Fibroblast of the conjunctiva (primary cell): Measurements from ENCODE around the gene SERPINA1.
"Not testable (repeated sequence)": the region's sequence is repeated elsewhere in the genome, so short reads cannot be mapped to it uniquely, and the experiment has no call there.

ENCODE experiments used
- DNase-seq: peaks from one replicate; pipeline ENCODE4 v3.0.0-alpha.2; 2010; ENCODE audit warnings: low read depth

SERPINA1 gene

DNA sequence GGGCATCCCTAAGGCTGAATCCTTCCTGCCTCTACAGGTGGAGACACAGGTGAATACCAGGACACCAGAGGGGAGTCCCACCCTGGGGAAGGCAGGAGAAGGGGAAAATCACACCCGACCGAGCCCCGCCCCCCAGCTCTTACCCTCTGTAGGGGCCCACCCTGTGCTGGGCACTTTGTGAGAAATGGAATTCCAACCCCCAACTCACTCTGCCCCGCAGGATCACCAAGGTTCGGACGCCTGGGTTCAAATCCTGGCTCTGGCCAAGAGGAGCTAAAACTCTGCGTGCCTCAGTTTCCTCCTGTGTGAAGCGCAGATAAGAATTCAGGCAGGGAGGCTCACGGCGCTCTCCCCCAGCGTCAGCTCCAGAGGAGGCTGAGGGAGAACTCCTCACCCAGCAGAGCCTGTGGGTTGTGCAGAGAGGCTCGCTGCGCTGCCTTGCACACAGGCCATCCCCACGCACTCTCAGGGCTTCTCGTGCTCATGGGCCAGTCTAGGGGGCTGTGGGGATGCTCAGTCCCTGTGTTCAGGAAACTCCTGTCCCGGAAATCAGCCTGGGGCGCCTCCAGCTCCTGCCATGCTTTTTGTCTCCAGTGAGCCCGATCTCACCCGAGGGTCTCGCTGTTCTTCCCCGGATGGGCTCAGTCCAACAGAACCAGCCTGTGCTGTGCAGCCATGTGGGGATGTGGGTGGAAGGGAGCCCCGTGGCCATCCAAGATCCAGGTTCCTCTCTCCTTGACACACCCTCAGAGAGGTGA lies 18.5 kb downstream of the SERPINA1 start:
- not testable (repeated sequence) for DNase-seq

DNA sequence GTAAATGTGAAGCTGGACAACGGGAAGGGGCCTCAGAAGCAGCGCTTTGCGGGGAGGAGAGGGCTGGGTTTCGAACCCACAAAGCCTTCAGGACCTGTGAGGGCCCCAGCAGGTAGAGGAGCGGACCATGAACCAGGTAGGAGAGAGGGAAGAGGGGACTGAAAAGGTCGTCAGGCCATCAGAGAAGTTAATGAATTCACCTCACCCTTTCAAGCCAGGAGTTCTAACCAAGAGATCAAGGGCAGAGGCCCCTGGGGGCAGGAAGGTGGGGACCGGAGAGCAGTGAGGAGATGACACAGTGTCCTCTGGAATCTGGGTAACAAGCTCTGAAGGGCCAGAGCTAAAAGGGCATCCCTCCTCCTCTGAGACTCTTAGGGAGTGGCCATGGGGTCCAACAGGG lies 19.4 kb downstream of the SERPINA1 start:
- DNase-seq = no peak

DNA sequence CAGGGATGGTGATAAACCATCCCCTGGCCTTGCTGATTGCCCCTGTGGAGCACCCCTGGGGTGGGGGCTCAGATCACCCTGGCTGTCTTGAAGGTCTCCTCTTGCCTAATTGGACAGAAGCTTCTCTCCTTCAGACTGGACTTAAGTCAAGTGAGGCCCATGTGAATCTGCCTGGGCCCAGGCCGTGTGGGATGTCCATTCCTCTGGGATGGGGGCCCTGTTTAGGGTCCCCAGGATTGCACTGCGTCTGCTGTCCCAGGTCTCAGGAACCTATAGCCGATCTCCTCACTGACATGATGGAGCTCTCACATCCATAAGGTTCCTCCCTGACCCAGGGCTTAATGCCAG lies 20.2 kb downstream of the SERPINA1 start:
- no peak for DNase-seq

DNA sequence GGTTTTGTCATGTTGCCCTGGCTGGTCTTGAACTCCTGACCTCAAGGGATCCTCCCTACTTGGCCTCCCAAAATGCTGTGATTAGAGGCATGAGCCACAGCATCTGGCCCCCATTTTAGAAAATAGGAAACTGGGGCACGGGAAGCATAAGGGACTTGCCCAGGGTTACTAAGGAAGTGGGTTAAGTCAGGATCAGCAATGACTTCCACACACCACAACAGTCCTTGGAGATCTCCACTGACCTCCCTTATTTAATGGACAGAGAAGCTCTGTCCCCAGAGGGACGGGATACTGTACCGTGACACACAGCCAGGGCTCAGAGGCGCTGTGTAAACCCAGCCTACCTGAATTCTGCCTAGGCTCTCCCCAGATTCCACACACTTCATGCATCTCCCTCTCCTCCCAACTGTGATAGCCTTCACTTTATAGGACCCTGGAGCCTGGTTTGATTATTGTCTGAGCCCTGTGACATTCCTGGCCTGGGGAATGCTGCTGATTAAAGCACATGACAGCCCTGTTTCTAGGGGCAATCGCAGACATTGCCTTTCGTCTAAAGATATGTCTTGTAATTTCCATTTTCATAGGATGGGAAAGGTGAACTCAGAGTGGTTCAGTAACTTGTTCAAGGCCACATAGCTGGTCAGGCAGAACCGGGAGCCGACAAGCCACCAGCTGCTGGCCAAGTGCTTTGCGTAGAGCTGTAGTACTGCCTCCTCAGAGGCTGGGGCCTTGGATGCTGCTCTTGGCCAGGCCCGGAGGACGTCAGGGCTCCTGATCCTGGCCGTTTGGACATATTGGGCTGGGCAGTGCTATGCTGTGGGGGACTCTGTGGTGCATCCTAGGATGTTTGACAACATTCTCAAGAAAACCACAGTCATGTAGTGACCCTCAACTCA lies 20.8 kb downstream of the SERPINA1 start:
- DNase-seq = no peak

DNA sequence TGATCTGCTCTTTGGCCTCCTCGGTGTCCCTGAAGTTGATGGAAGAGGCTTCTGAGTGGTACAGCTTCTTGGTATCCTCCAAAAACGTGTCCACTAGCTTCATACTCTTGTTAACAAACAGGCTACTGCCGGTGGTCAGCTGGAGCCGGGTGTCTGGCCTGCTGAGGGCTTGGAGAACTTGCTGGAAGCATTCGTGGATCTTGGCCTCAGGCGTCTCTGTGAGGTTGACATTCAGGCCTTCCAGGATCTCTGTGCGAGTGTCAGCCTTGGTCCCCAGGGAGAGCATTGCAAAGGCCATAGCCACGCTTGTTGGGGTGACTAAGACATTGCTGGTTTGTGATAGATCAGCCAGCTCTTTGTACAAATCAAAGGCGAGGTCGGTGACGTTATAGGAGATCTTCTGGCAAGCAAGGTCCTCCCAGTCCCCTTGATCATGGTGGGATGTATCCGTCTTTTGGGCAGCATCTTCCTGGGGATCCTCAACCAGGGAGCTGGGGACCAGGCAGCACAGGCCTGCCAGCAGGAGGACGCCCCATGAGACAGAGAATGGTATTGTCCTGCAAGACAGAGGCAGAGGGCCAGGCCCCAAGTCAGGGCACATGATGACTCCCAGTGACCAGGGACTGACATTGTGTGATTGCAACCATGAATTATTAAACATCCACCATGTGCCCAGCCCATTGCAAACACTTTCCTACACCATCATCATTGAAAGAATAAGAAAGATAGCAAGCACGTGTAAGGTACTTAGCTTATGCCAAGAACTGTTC lies 22.1 kb downstream of the SERPINA1 start, which contains the start of gene SERPINA2:
Gene SERPINA2 (minus strand): TSS at position 553 of the 770 bp plus-strand sequence.
- no peak for DNase-seq

DNA sequence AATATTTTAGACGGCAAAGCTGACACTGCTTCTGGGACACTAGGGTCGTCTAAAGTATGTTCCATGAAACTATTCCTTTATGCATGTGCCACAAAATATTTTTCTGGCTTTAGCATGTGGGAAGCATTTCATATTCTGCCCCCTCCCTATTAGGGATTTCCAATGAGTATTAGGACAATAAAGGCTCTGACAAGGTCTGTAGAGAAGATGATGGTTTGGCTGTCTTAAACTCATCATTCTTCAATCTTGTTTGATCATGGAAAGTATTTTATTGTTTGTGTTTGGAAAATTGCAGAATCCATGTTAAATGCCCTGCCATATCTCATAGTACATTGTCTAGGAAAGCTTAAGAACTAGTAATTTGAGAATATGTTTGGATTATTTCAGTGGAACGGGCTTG lies 22.8 kb downstream of the SERPINA1 start:
- DNase-seq = no peak

DNA sequence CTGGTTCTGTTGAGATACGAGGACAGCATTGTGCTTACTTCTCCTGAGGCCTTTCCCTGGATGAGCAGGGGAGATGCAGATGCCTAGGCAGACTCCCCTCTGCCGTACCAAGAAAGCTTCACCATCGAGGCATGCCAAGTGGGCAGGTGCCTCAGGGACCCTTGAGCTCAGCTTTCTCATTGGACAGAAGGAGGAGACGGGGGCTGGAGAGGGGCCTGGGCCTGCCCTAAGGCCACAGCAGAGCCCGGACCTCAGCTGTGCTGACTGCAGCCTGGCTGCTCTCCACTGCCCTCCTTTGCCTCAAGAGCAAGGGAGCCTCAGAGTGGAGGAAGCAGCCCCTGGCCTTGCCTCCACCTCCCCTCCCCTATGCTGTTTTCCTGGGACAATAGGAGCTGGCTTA lies 23.4 kb downstream of the SERPINA1 start:
- no peak for DNase-seq

DNA sequence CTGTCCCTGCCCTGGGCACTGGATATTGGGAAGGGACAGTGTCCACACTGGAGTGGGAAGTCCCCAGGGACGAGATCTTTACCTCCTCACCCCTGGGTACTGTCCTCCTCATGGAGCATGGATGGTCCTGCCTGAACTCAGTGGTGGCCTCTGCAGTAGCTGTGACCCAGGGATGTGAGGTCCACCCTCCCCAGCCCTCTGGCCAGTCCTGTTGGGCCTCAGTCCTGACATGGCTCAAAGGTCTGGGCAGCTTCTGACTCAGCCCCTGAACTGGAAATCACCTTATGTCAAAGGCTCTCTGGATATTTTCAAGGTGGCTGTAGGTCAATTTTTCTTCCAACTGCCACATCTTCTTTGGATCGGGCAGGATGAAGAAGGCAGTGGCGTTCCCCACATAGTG lies 24.4 kb downstream of the SERPINA1 start:
- DNase-seq = no peak

DNA sequence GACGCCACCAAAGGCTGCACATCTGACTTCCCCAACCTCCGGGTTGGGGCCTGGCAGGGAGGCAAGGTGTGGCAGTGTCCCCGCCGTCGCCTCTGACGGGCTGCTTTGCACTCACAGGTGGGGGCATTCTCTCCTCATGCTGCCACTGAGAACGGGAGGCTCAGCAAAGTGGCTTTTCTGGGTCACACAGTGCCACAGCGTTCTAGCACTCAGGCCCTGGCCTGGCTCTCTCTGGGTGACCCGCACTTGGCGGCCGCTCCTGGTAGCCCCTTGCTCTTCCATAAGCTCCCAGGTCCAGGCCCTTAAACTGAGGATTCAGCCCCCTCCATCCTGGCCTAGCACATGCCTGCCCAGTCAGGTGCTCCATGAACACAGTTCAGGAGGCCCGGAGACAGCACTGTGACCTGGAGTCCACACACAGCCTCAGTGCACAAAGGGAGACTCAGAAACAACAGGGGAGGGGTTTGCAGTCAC lies 25.2 kb downstream of the SERPINA1 start:
- no peak for DNase-seq

DNA sequence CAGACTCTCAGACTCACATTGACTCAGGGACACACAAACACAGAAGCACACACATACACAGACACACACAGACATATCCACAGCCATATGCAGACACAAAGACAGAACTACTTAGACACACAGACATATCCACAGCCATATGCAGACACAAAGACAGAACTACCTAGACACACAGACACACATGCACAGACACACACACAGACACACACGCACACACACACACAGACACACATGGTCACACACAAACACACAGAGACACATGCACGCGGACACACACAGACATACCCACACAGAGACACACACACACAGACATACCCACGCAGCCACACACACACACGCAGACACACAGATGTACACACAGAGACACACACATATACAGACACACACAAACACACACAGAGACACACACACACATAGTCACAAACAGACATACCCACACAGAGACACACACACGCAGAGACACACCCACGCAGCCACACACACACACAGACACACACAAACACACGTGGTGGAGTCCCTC lies 25.7 kb downstream of the SERPINA1 start:
- DNase-seq = no peak

DNA sequence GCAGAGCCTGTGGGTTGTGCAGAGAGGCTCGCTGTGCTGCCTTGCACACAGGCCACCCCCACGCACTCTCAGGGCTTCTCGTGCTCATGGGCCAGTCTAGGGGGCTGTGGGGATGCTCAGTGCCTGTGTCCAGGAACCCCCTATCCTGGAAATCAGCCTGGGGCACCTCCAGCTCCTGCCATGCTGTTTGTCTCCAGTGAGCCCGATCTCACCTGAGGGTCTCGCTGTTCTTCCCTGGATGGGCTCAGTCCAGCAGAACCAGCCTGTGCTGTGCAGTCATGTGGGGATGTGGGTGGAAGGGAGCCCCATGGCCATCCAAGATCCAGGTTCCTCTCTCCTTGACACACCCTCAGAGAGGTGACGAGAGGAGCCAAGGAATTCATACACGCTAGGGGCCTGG lies 26.7 kb downstream of the SERPINA1 start:
- DNase-seq = no peak

DNA sequence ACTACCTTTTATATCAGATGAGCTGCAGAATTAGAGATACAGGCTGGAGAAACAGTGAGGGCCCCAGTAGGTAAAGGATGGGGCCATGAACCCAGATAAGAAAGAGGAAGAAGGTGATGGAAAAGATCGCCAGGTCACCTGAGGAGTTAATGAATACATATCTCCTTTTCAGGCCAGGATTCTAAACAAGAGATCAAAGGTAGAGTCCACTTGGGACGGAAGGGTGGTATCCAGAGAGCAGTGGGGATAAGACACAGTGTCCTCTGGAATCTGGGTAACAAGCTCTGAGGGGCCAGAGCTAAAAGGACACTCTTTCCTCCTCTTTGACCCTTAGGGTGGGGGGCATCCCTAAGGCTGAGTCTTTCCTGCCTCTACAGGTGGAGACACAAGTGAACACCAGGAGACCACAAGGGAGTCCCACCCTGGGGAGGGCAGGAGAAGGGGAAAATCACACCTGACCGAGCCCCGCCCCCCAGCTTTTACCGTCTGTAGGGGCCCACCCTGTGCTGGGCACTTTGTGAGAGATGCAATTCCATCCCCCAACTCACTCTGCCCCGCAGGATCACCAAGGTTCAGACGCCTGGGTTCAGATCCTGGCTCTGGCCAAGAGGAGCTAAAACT lies 27.3 kb downstream of the SERPINA1 start:
- DNase-seq = no peak

DNA sequence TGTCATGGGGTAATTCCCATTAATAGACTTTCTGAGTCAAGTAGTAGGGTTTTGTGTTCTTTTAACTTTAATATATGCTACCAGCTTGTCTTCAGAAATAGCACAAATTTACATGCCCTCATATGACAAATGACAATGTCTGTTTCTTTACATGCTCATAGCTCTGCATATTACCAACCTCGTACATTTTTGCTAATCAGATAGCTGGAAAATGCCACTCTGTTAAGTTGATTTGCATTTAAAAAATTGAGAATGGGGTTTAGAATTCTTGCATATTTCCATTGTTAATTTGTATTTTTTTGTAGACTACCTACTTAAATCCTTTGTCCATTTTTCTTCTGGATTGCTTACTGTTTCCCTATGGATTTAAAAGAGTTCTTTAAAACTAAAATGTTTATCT lies 31.2 kb downstream of the SERPINA1 start:
- DNase-seq = no peak

DNA sequence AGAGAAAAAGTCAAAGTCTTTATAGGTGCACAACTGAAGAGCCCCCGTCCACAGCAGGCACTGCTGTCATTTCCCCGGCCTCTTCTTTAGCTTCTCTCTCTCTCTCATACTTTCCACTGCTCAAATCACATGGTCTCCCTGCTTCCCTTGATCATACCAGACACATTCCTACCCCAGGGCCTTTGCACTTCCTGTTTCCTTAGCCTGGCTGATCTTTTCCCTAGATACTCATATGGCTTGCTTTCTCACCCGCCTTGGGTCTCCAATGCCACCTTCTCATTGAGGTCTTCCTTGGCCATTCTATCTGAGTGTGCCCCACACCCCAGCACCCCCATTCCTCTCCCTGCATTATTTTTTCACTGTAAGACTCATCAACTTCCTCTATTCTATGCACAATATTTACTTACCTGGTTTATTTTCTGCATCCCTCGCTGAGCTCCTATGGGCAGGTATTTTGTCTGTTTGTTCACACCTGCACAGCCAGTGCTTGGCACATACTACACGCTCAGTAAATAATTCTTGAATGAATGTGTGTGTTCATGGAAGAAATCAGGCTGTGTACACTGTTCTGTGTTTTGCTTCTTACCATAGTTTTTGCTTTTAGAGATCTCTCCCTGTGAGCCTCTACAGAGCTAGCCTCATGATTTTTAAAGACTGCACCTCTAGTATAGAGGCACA lies 31.9 kb downstream of the SERPINA1 start:
- DNase-seq = no peak

DNA sequence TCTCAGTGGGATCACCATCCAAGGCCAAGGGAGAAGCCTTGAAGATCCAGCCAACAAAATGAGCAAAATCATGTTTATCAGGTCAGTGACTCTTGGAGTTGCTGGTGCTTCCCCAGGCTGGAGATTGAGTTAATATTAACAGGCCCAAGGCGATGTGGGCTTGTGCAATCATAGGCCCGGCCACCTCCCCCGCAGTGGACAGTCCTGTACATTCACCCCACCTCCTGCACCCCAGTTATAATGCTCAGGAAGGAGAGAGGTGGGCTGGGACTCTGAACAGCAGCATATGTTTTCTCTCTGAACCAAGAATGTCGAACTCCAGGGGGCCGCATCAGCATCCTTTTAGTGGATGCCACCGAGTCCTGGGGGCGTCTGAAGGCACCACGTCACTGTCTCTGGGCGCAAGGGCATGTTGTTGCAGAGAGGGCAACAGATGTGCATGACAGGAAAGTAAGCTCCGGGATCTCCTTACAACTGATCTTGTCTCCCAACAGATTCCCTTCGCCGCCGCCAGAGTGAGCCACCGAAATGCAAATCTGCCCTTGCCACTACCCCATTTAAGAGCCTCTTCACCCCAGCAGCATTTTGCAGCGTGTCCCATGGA lies 33.1 kb downstream of the SERPINA1 start:
- peak; percentile 57 for DNase-seq

DNA sequence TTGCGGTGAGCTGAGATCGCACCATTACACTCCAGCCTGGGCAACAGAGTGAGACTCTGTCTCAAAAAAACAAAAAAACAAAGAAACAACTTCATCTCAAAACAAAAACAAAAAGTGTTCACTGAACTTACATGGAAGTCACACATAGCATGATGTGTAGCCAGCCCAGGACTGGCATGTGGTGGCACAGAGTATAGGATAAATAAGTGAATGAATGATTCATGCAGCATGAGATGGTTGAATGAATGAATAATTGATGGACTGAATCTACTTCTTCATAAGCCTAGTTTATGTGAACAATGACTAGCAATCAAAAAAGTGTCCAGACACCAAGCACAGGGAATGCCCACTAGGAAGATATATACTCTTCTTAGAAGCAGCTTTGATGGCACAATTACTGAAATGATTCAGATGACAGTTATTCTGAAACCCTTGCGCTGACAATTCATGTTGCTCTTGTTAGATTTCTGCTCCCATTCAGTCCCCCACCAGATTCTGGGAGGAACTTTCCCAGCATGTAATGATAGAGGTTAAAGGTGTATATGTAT lies 33.7 kb downstream of the SERPINA1 start:
- no peak for DNase-seq

DNA sequence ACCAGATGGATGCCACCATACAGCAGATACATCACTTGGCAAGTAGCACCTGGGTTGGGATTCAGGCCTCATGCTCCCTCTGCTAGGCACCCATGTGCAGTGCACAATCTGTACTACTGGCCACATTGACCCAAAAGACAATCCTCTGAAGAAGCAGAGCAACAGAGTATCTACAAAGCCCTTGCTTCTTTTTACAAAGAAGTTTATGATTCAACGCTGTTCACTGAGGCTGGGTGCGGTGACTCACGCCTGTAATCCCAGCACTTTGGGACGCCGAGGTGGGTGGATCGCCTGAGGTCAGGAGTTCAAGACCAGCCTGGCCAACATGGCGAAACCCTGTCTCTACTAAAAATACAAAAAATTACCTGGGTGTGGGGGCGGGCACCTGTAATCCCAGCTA lies 34.2 kb downstream of the SERPINA1 start:
- not testable (repeated sequence) for DNase-seq

DNA sequence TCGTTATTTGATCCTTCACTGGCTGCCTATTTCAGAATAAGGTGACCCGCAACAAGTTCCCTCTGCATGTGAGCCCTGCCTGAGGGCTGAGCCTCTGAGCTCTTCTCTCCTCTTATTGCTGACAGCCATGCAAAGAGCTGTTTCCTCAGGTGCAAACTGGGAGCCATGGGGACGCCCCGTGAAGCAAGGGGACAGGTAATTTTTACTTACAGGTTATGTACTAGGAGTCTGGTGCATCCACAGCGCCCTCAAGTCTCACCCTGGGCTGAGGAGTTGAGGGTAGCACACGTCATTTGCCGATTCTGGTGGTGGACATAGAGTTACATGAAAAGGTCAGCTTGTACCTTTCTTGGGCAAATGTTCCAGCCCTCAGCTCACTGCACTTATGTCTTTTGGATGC lies 39.1 kb downstream of the SERPINA1 start:
- DNase-seq = no peak

DNA sequence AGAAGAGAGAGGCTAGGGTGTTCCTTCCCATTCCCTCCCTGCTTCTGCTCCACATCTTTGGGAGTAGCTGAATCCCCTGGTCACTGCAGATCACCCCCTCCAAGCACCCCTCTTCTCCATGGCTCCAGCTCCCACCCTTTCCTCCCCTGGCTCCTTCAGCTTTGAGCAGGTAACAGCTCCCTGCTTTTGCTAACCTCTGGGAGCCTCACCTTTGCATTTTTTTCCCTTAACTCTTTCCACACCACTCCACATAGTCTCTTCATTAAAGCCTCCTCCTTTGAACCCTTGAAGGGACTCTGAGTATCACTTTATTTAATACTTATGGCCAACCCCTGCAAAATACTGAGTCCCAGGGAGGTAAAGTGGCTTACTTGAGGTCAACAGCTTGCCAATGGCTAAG lies 39.6 kb downstream of the SERPINA1 start:
- DNase-seq = no peak

DNA sequence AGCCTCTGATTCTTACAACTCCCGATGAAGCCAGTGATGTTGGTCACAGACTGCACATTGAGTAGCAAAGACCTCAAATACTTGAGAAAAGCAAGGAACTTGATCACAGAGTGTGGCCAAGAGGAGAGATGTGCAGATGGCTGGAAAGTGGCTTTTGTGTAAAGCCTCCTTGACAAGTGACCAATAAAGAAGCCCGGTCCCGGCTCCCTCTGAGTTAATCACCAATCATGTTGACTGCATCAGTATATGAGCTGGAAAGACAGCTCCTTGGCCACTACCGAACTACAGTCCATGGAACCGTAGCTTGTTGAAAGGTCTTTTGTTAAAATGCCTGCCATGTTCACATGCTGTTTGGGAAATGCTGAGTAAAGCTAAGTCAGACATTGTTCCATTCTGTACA lies 41.6 kb downstream of the SERPINA1 start:
- no peak for DNase-seq
